HG03066 (cell line): ENCODE data around the gene GNPTG.
A peak's percentile ranks its signal among the peaks of the same experiment; 100 is the strongest.

Experiments used
- ATAC-seq: cut with Tn5 transposase; IDR thresholded peaks from one replicate; pipeline ENCODE4 v1.9.1; 2021; ENCODE audit warnings: low read depth; ENCODE audit not compliant: unreplicated experiment

The GNPTG gene

DNA sequence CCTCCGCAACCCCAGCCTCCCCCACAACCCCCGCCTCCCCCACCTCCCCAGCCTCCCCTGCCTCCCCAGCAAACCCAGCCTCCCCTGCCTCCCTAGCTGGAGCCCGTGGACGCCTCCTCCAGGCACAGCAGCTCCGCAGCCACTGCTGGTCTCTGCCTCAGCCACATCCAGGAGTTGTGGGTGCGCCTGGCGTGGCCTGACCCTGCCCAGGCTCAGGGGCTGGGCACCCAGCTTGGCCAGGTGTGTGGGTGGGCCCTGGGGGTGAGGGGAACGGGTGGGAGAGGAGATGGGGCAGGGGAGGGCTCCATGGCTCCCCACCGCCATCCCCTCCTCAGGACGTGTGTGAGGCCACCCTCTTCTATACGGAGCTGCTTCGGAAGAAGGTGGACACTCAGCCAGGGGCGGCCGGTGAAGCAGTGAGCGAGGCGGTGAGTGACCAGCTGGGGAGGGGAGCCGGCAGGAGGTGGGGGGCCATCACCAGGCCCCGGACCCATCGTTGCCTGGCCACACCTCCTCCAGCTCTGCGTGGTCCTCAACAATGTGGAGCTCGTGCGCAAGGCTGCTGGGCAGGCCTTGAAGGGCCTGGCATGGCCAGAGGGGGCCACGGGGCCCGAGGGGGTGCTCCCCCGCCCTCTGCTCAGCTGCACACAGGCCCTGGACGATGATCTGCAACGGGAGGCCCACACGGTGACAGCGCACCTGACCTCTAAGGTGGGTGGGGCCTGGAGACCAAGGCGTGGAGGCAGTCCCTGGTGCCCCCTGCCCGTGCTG lies 5.9 kb upstream of the GNPTG start:
- ATAC-seq: no peak

DNA sequence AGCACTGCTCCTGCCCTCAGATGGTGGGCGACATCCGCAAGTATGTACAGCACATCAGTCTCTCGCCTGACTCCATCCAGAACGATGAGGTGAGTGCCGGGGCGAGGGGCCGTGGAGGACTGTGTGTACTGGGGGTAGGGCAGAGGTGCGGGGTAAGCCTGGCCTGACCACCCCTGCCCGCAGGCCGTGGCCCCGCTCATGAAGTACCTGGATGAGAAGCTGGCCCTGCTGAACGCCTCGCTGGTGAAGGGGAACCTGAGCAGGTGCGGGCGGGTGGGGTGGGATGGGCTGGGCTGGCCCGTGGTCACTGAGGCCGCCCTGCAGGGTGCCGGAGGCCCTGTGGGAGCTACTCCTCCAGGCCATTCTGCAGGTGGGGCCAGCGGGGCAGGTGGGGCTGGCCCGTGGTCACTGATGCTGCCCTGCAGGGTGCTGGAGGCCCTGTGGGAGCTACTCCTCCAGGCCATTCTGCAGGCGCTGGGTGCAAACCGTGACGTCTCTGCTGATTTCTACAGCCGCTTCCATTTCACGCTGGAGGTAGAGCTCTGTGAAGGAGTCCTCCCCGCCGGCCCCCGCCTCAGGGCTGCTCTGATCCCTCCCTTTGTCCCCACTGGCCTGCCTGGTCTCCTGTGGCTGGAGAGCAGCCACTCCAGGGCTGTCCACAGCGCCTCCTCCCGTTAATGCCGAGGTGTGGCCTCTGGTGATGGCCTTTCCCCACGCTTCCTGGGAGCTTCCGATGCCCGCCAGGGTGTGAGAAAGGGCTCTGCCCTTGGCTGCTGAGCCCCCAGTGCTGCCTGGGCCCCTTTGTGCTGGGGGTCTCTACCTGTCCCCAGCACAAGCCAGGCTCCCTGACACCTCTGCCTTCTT lies 5.1 kb upstream of the GNPTG start:
- ATAC-seq: no peak

- no peak for ATAC-seq
These were observed 4.4 kb upstream of the GNPTG start for GRCh38 chr16:1347286-1347855.

- ATAC-seq: no peak
These were observed 3.8 kb upstream of the GNPTG start for GRCh38 chr16:1347962-1348361.

DNA sequence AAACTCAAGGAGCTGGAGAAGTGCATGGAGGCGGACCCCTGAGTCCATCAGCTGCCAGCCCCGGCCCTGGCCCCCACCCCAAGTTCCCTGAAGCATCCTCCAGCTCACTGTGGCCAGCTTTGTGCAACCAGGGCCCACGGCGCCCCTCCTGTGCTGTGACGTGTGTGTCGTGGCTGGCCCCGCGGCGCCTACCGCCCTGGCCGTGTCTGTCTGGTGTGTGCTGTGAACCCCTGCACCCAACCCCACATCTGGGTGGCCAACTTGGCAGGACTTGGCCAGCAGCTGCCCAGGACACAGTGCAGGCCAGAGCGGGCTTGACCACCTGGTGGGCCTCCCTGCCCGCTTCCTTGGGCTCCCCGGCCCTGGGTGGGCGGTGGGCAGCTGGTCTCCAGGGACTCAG lies 3.3 kb upstream of the GNPTG start:
- ATAC-seq: no peak

DNA sequence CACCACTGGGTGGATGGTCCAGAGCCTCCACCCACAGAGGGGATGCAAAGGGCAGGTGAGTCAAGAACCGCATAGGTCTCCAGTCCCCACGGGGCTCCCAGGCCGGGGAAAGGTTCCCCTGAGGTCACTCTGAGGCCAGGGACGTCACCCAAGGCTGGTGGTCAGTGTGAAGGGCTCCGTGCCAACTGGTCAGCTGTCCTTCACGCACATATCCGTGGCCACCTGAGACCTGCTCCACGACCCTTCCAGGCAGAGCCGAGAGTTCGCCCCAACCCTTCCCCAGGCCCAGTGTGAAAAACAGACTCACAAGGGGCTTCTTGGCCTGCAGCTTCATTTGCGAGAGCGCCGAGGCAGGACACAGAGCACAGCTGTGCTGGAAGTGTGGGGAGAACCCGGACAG lies 2.8 kb upstream of the GNPTG start:
- no peak for ATAC-seq

DNA sequence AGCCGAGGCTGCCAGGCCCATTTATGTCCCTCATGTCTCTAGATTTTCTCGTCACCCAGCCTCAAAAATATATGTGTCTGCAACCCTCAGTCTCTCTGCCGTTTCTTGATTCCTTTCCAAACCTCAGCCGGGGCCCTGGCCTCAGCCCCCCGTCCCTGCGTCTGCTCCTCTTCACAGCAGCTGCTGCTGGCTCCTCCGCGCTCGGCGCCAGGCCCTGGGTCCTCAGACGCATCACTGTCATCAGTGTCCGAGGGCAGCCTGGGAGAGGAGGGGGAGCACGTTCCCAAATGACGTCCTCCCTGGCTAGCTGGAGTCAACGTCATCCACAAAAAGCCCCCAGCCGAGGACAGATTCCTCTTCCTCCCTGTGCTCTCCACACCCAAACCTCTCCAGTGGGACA lies 2.4 kb upstream of the GNPTG start:
- no peak for ATAC-seq

DNA sequence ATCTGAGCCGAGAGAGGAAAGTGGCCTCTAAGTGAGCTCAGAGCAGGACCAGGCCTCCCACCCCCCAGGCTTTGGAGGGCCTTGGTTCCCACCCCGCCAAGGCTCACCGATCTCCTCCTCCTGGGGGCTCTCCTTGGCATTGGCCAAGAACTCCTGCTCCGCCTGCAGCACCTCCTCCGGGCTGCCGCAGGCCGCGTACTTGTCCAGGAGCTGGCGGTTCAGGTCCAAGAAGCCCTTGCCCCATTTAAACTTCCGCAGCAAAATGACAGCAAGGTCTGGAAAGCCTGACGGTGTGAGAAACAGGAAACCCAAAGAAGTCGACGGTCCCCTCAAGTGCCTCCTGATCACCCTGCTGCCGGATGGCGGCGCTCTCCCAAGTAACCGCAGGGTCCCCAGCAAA lies 1.8 kb upstream of the GNPTG start:
- ATAC-seq: no peak

DNA sequence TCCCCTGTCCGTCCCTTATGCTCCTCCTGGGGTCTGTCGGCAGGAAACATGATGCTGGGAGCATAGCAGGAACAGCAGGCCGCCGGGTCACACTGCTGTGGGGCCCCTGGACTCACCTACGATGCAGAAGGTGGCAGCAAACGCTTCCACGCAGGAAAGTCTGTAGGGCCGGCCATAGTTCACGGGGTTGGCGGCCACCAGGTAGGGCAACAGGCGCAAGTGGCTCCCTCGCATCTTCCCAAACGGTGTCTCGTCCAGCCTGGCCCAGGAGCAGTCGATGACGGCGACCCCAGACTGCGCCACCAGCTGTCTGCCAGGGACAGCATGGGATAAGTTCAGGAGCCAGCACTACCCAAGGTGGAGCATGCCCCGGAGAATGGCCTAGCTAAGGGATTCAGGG lies 1.0 kb upstream of the GNPTG start:
- no peak for ATAC-seq

- ATAC-seq: peak; percentile 12
These were observed 533 bp upstream of the GNPTG start for GRCh38 chr16:1351215-1351581.

- no peak for ATAC-seq
These were observed 3.2 kb downstream of the GNPTG start for GRCh38 chr16:1354815-1355540.

- no peak for ATAC-seq
These were observed 3.9 kb downstream of the GNPTG start for GRCh38 chr16:1355591-1355990.

- ATAC-seq: no peak
These were observed 4.5 kb downstream of the GNPTG start for GRCh38 chr16:1356061-1356900.

DNA sequence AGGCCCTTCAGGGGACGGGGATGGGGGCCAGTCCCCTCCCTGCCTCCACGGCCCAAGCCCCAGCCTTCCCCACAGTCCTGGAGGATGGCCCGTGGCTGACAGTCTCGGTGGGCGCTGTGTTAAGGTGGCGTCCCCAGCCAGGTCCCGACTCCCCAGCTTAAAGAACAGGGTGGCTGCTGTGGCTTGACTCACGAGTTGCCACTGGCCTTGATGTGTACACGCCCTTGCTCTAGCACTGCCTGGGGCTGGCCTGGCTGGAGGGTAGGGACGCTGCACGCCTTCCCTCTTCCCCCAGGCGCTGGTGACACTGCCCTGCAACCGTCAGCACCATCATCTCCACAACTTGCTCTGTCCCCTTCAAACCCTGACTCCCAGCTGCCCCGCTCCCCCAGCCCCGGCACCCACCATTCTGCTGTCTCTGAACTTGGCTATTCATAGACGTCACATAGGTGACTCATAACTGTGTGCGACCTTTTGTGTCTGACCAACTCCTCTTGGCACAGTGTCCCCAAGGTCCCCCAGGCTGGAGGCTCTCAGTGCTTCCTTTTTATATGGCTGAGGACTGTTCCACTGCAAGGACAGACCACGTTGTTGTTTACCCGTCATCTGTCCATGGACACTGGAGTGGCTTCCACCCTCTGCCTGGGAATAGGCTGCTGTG lies 6.3 kb downstream of the GNPTG start:
- no peak for ATAC-seq

DNA sequence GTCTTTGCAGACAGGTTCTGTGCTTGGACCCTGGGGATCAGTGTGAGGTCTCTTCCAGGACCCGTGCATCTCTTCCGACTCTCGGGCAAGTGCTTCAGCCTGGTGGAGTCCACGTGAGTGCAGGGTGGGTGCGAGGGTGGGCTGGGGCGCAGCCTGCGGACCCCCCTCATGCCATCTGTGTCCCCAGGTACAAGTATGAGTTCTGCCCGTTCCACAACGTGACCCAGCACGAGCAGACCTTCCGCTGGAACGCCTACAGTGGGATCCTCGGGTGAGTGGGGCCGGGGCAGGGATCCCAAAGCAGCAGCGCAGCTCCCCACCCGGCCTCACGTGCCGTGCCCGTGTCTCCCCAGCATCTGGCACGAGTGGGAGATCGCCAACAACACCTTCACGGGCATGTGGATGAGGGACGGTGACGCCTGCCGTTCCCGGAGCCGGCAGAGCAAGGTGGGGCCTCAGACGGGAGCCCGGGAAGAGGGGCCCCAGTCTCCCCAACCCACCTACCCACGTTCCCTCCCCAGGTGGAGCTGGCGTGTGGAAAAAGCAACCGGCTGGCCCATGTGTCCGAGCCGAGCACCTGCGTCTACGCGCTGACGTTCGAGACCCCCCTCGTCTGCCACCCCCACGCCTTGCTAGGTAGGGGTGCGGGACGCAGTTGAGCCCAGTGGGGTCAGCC lies 10.1 kb downstream of the GNPTG start:
- ATAC-seq: no peak

DNA sequence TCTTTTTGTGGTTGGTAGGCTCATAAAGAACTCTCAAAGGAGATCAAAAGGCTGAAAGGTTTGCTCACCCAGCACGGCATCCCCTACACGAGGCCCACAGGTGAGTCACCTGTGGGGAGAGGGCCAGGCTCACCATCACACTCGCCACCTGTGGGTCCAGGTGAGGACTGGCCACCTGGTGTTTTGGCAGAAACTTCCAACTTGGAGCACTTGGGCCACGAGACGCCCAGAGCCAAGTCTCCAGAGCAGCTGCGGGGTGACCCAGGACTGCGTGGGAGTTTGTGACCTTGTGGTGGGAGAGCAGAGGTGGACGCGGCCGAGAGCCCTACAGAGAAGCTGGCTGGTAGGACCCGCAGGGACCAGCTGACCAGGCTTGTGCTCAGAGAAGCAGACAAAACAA lies 11.1 kb downstream of the GNPTG start:
- ATAC-seq: no peak

GRCh38 chr16:1363501-1364041 lies 11.8 kb downstream of the GNPTG start:
- no peak for ATAC-seq

GRCh38 chr16:1364510-1364909 lies 12.8 kb downstream of the GNPTG start:
- ATAC-seq: no peak
